Gastrocnemius medialis (tissue), 4 donors: ENCODE data around the gene LAMA2.

Experiments used
- POLR2A ChIP-seq, 2 donors: fragments of 450-650 bp; IDR thresholded peaks; one replicate each; pipeline ENCODE4 v1.6.1; 2017; ENCODE audit warnings: antibody characterized with exemption in 2 of 2, mild to moderate bottlenecking in 2 of 2, moderate library complexity in 2 of 2
- TF ChIP-seq, protein P1 (sequence below), 5 experiments: fragments of 450-650 bp in 3 of 5; fragments of 200-600 bp in 2 of 5; sonication (generic) in 2 of 5; IDR thresholded peaks in 4 of 5; conservative IDR thresholded peaks in 1 of 5; 1 replicate in 4 of 5; 2 replicates in 1 of 5; pipeline ENCODE4 v1.5.1; 2016 to 2019; ENCODE audit warnings: antibody characterized with exemption in 5 of 5, mild to moderate bottlenecking in 3 of 5, moderate library complexity in 3 of 5

DNA sequence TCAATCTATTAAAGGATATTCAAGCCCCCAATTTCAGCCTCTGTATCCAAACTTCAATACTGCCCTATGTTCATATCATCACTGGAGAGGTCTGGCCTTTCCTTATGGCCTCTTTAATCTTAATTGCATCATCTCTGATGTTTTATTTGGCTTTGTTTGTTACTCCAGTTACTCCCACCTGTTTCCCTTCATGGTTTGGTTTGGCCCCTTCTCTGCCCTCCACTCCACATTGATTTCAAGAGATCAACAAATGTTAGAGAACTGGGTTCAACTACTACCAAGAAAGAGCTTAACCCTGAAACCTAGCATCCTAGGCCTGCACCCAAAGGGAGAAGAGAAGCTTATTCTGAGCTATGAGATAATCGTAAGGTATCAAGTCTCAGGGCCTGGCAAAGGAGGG is 221.6 kb downstream of the LAMA2 start:
- TF ChIP-seq, protein P1, sequence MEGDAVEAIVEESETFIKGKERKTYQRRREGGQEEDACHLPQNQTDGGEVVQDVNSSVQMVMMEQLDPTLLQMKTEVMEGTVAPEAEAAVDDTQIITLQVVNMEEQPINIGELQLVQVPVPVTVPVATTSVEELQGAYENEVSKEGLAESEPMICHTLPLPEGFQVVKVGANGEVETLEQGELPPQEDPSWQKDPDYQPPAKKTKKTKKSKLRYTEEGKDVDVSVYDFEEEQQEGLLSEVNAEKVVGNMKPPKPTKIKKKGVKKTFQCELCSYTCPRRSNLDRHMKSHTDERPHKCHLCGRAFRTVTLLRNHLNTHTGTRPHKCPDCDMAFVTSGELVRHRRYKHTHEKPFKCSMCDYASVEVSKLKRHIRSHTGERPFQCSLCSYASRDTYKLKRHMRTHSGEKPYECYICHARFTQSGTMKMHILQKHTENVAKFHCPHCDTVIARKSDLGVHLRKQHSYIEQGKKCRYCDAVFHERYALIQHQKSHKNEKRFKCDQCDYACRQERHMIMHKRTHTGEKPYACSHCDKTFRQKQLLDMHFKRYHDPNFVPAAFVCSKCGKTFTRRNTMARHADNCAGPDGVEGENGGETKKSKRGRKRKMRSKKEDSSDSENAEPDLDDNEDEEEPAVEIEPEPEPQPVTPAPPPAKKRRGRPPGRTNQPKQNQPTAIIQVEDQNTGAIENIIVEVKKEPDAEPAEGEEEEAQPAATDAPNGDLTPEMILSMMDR (IDR thresholded peaks at IDR 0.05 in 4 of 5, conservative IDR thresholded peaks at IDR 0.05 in 1 of 5): no peak
- TF ChIP-seq POLR2A (IDR thresholded peaks at IDR 0.05): no peak
